PC-3 (cell line): ENCODE results near the gene NUDT8. TPM values are rescaled to one million over a fixed set of nuclear protein-coding genes. Genes with fewer than 3 reads are reported as not detected.
"Not testable (repeated sequence)": the region's sequence is repeated elsewhere in the genome, so short reads cannot be mapped to it uniquely, and the experiment has no call there.

Source experiments
- ATAC-seq: fragments of 200-7000 bp; cut with Tn5 transposase; 2 replicates; pipeline ENCODE4 v1.9.1; 2020; ENCODE audit warnings: mild to moderate bottlenecking, moderate library complexity
- BruUV-seq: library from RNA; stranded (reverse); fragments of 400-500 nt; replicated peaks from 2 replicates; lab custom pipeline; 2021; lab: Mats Ljungman, UMichigan
- CTCF ChIA-PET: fragments of 300-600 bp; sonication (Branson Sonifier 250); formaldehyde crosslinking; loops from one replicate; lab custom pipeline; 2022; ENCODE audit warnings: antibody characterized with exemption; lab: Charles Lee
- POLR2A ChIA-PET: fragments of 300-600 bp; sonication (Branson Sonifier 250); formaldehyde crosslinking; loops from one replicate; lab custom pipeline; 2022; ENCODE audit warnings: antibody characterized with exemption; ENCODE audit not compliant: unreplicated experiment; lab: Charles Lee
- DNase-seq: peaks from one replicate; pipeline ENCODE4 v3.0.0-alpha.2; 2015
- H2AFZ ChIP-seq: fragments of 300-600 bp; sonication (generic); 2 replicates; pipeline ENCODE4 v1.6.0; 2016; ENCODE audit warnings: antibody characterized with exemption, low read length
- H3F3A ChIP-seq: fragments of 300-600 bp; sonication (generic); one replicate; pipeline ENCODE4 v1.6.0; 2017; ENCODE audit warnings: antibody characterized with exemption, low read length, control low read depth, mild to moderate bottlenecking; ENCODE audit not compliant: unreplicated experiment
- H3K27ac ChIP-seq: fragments of 300-600 bp; sonication (generic); 2 replicates; pipeline ENCODE4 v1.5.1; 2016; ENCODE audit warnings: mild to moderate bottlenecking, low read length
- H3K27me3 ChIP-seq: fragments of 300-600 bp; sonication (generic); 2 replicates; pipeline ENCODE4 v1.6.1; 2016; ENCODE audit warnings: low read length, mixed read lengths
- H3K36me3 ChIP-seq: fragments of 300-600 bp; sonication (generic); 2 replicates; pipeline ENCODE4 v1.6.1; 2016; ENCODE audit warnings: low read depth, mixed run types, low read length, mixed read lengths
- H3K4me1 ChIP-seq: fragments of 300-600 bp; sonication (generic); 2 replicates; pipeline ENCODE4 v1.5.1; 2016; ENCODE audit warnings: low read length; ENCODE audit not compliant: insufficient read depth
- H3K4me2 ChIP-seq: fragments of 300-600 bp; sonication (generic); 2 replicates; pipeline ENCODE4 v1.6.0; 2016; ENCODE audit warnings: low read length
- H3K4me3 ChIP-seq: fragments of 300-600 bp; sonication (generic); 2 replicates; pipeline ENCODE4 v1.5.1; 2016; ENCODE audit warnings: mild to moderate bottlenecking, low read length, mixed read lengths
- H3K79me2 ChIP-seq: fragments of 300-600 bp; sonication (generic); 2 replicates; pipeline ENCODE4 v1.6.1; 2017; ENCODE audit warnings: low read length, mixed read lengths
- H3K9ac ChIP-seq: fragments of 300-600 bp; sonication (generic); 2 replicates; pipeline ENCODE4 v1.6.0; 2016; ENCODE audit warnings: mild to moderate bottlenecking, low read length
- H3K9me2 ChIP-seq: fragments of 300-600 bp; sonication (generic); replicated peaks from 2 replicates; pipeline ENCODE4 v1.6.1; 2016; ENCODE audit warnings: mixed run types, low read length, mixed read lengths
- H3K9me3 ChIP-seq: fragments of 300-600 bp; sonication (generic); 2 replicates; pipeline ENCODE4 v1.6.1; 2016; ENCODE audit warnings: low read length, mixed read lengths
- H4K20me1 ChIP-seq: fragments of 300-600 bp; sonication (generic); 2 replicates; pipeline ENCODE4 v1.6.1; 2016; ENCODE audit warnings: low read length, mixed read lengths
- EZH2 ChIP-seq: fragments of 300-600 bp; sonication (generic); IDR thresholded peaks from one replicate; pipeline ENCODE4 v1.6.1; 2017; ENCODE audit warnings: antibody characterized with exemption, mild to moderate bottlenecking, low read length; ENCODE audit not compliant: unreplicated experiment
- EZH2phosphoT487 ChIP-seq: fragments of 300-600 bp; sonication (generic); IDR thresholded peaks from 2 replicates; pipeline ENCODE4 v1.6.1; 2018; ENCODE audit warnings: mild to moderate bottlenecking, antibody characterized with exemption, low read length, borderline replicate concordance
- intact Hi-C: fragments of 100-400 bp; cut with micrococcal nuclease; formaldehyde crosslinking; loops from 2 replicates; pipeline ENCODE4 v1.9.0; 2023
- total RNA-seq: library from RNA; depleted of rRNA; stranded (reverse); fragments of >200 nt; gene quantifications from 2 replicates; pipeline ENCODE4 v1.2.3, GENCODE V29; 2014
- TF ChIP-seq, protein P1 (sequence below): fragments of 300-600 bp; sonication (generic); conservative IDR thresholded peaks from 2 replicates; pipeline ENCODE4 v1.5.1; 2017; ENCODE audit warnings: antibody characterized with exemption, low read depth, mild to moderate bottlenecking, low read length

NUDT8 gene
- total RNA-seq, 1 experiment from 2014 or later, result 50.6 TPM

DNA sequence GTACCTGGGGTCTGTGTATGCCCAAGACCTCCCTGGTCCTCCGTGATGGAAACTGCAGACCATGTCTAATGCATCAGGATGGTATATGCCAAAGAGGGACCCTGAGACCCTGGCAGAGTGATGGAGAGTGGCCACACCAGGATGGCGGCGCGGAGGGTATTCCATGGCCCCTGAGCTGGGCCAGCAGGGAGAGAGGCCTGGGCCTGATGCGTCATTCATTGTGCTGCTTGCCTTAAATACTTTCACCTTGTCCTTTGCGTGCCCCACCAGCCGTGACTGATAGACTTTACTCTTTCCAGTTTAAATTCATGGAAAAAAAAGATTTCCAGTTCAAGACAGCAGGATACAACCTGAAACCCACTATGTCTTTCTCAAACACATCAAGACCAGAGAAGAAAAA lies 28.6 kb downstream of the NUDT8 start:
- Histone ChIP-seq H3K36me3 (no peaks in the 10 kb centered on the region), H4K20me1 (no peaks in the 10 kb centered on the region), H2AFZ (no peak overlapping the region), H3K27me3 (peaks cover 7% of the 10 kb centered on the region; the same call in 1 of the 2 replicates), H3K9me3 (no peaks in the 10 kb centered on the region), H3K27ac (no peak overlapping the region), H3K9ac (no peak overlapping the region), H3K9me2 (no peaks in the 10 kb centered on the region), H3F3A (no peaks in the 10 kb centered on the region), H3K4me2 (no peak overlapping the region), H3K4me3 (no peak overlapping the region), H3K79me2 (no peaks in the 10 kb centered on the region), H3K4me1 (0 out of 2 replicates have a peak, but pooled peaks cover 5% of the 10 kb centered on the region)
- DNase-seq (no peak), ATAC-seq (no peak)
- no TSS peak for BruUV-seq
- TF ChIP-seq EZH2phosphoT487 (no peak), EZH2 (no peak)
- TF ChIP-seq, protein P1, sequence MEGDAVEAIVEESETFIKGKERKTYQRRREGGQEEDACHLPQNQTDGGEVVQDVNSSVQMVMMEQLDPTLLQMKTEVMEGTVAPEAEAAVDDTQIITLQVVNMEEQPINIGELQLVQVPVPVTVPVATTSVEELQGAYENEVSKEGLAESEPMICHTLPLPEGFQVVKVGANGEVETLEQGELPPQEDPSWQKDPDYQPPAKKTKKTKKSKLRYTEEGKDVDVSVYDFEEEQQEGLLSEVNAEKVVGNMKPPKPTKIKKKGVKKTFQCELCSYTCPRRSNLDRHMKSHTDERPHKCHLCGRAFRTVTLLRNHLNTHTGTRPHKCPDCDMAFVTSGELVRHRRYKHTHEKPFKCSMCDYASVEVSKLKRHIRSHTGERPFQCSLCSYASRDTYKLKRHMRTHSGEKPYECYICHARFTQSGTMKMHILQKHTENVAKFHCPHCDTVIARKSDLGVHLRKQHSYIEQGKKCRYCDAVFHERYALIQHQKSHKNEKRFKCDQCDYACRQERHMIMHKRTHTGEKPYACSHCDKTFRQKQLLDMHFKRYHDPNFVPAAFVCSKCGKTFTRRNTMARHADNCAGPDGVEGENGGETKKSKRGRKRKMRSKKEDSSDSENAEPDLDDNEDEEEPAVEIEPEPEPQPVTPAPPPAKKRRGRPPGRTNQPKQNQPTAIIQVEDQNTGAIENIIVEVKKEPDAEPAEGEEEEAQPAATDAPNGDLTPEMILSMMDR, result no peak
- POLR2A ChIA-PET, result no interaction called here
- CTCF ChIA-PET, result no interaction called here
- intact Hi-C loops, result no loop called here

GRCh38 chr11:67600324-67601029 lies 29.3 kb downstream of the NUDT8 start:
- no peaks in the 10 kb centered on the region for H3K9me3 ChIP-seq
- no peaks in the 10 kb centered on the region for H3F3A ChIP-seq
- ChIA-PET POLR2A (no interaction called here), CTCF (no interaction called here)
- H3K9me2 ChIP-seq, result no peaks in the 10 kb centered on the region
- no peak overlapping the region for H2AFZ ChIP-seq
- DNase-seq (no peak), ATAC-seq (no peak)
- no peaks in the 10 kb centered on the region for H3K4me1 ChIP-seq
- no peak overlapping the region for H3K27ac ChIP-seq
- intact Hi-C loops, result no loop called here
- BruUV-seq, result no TSS peak
- no peaks in the 10 kb centered on the region for H3K79me2 ChIP-seq
- H3K4me3 ChIP-seq, result no peak overlapping the region
- peaks cover 7% of the 10 kb centered on the region; the same call in 1 of the 2 replicates for H3K27me3 ChIP-seq
- H3K36me3 ChIP-seq, result no peaks in the 10 kb centered on the region
- no peak for TF ChIP-seq EZH2
- TF ChIP-seq EZH2phosphoT487, result no peak
- TF ChIP-seq, protein P1, result no peak
- no peaks in the 10 kb centered on the region for H4K20me1 ChIP-seq
- H3K9ac ChIP-seq, result no peak overlapping the region
- H3K4me2 ChIP-seq, result no peak overlapping the region

DNA sequence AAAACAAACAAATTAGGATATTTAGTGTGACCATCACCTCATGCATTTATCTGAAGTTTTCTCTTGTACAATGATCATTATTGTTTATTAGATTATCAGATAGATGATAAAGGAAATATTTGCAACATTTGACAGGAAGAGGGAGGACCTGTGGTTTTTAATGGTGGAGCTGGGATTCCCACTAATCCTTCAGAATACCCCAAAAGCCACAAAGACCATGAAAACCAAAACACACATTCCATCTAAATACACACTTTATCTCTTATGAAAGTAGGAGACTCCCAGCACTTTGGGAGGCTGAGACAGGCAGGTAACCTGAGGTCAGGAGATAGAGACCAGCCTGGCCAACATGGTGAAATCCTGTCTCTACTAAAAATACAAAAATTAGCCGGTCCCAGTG lies 30.6 kb downstream of the NUDT8 start:
- no peak overlapping the region for H2AFZ ChIP-seq
- no peak overlapping the region for H3K27ac ChIP-seq
- no TSS peak for BruUV-seq
- intact Hi-C loops, result no loop called here
- no peaks in the 10 kb centered on the region for H3K79me2 ChIP-seq
- no peaks in the 10 kb centered on the region for H3K9me2 ChIP-seq
- H3K4me1 ChIP-seq, result no peaks in the 10 kb centered on the region
- no peaks in the 10 kb centered on the region for H3F3A ChIP-seq
- TF ChIP-seq EZH2phosphoT487, result no peak
- ATAC-seq (no peak), DNase-seq (no peak)
- H3K4me3 ChIP-seq, result no peak overlapping the region
- no peaks in the 10 kb centered on the region for H3K36me3 ChIP-seq
- peaks cover 7% of the 10 kb centered on the region; the same call in 1 of the 2 replicates for H3K27me3 ChIP-seq
- no peaks in the 10 kb centered on the region for H4K20me1 ChIP-seq
- ChIA-PET CTCF (interaction anchor here (0.6 kb wide), 1 partner anchor 114 kb away, joined by 3 read pairs; no protein-coding TSS in a partner anchor), POLR2A (no interaction called here)
- no peaks in the 10 kb centered on the region for H3K9me3 ChIP-seq
- no peak overlapping the region for H3K4me2 ChIP-seq
- no peak overlapping the region for H3K9ac ChIP-seq

GRCh38 chr11:67597963-67598362 lies 31.8 kb downstream of the NUDT8 start:
- POLR2A ChIA-PET, result not testable (repeated sequence)

DNA sequence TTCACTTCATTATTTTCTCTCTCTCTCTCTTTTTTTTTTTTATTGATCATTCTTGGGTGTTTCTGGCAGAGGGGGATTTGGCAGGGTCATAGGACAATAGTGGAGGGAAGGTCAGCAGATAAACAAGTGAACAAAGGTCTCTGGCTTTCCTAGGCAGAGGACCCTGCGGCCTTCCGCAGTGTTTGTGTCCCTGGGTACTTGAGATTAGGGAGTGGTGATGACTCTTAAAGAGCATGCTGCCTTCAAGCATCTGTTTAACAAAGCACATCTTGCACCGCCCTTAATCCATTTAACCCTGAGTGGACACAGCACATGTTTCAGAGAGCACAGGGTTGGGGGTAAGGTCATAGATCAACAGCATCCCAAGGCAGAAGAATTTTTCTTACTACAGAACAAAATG lies 32.3 kb downstream of the NUDT8 start:
- H3K9me3 ChIP-seq, CTCF ChIA-PET, H3F3A ChIP-seq, ATAC-seq, H3K79me2 ChIP-seq, H3K27me3 ChIP-seq, H2AFZ ChIP-seq, POLR2A ChIA-PET, DNase-seq, H4K20me1 ChIP-seq, H3K4me3 ChIP-seq, intact Hi-C loops, H3K9ac ChIP-seq, H3K4me1 ChIP-seq, H3K36me3 ChIP-seq, BruUV-seq, H3K27ac ChIP-seq, H3K9me2 ChIP-seq, H3K4me2 ChIP-seq: not testable (repeated sequence)

More at GRCh38 chr11:67597963-67598362, 31.8 kb downstream of the NUDT8 start:
- H3K4me2 ChIP-seq, H3K9ac ChIP-seq, H3K4me1 ChIP-seq, DNase-seq, H2AFZ ChIP-seq, H4K20me1 ChIP-seq, H3K27ac ChIP-seq, H3K27me3 ChIP-seq, intact Hi-C loops, ATAC-seq, CTCF ChIA-PET, H3K36me3 ChIP-seq, BruUV-seq, H3F3A ChIP-seq, H3K9me2 ChIP-seq, H3K9me3 ChIP-seq, H3K4me3 ChIP-seq, H3K79me2 ChIP-seq: not testable (repeated sequence)
